C4-2B (cell line): ENCODE data around the gene NOXO1.

ENCODE experiments used
- CTCF ChIP-seq: fragments of 450-650 bp; conservative IDR thresholded peaks from 2 replicates; pipeline ENCODE4 v1.5.1; 2017; ENCODE audit warnings: mild to moderate bottlenecking
- ZFX ChIP-seq: fragments of 450-650 bp; IDR thresholded peaks from 2 replicates; pipeline ENCODE4 v1.6.1; 2017

- TF ChIP-seq CTCF, result no peak
- peak; percentile 96 for TF ChIP-seq ZFX
Observed at GRCh38 chr16:1984347-1985225, 3.3 kb upstream of the NOXO1 start.
